ENCODE measurements around the gene MLLT1. TPM values are rescaled to one million over a fixed set of nuclear protein-coding genes. Genes with fewer than 3 reads are reported as not detected.

MLLT1 gene
- total and polyA plus RNA-seq, 2 donors (not counting 1 experiment from before 2014, with no cell fraction given): 19.4 to 40.2 TPM

- peaks cover 24% of the 10 kb centered on the region for H3K4me1 Mint-ChIP-seq
- 98% methylated on average over 9 of the region's 9 CpGs for WGBS (ENCODE audit: insufficient coverage)
- Histone ChIP-seq H3K36me3 (replicated peaks in 1 of 2; ENCODE audit: control extremely low read depth in 1 of 2, control insufficient read depth in 1 of 2, extremely low read depth in 1 of 2, insufficient read depth in 2 of 2, low read length in 1 of 2) (peaks cover 0 to 37% of the 10 kb centered on the region in 2 experiments), H3K4me3 (ENCODE audit: control extremely low read depth in 1 of 5, extremely low read depth in 1 of 5, insufficient read depth in 1 of 5, low read depth in 2 of 5, low read length in 4 of 5) (no peak overlapping the region), H3K4me1 (ENCODE audit: control insufficient read depth in 2 of 2, insufficient read depth in 2 of 2, low read length in 2 of 2) (peaks cover 10 to 16% of the 10 kb centered on the region in 2 donors), H3K27ac (ENCODE audit: low read length in 2 of 2) (no peak overlapping the region), H3K4me2 (replicated peaks; ENCODE audit: low read depth, low read length, poor library complexity, severe bottlenecking) (no peak overlapping the region), H3K79me2 (ENCODE audit: control insufficient read depth, insufficient read depth, low read length) (peaks cover 65% of the 10 kb centered on the region), H3K9me3 (ENCODE audit: control extremely low read depth in 1 of 3, control insufficient read depth in 2 of 3, insufficient read depth in 1 of 3, low read length in 2 of 3) (no peaks in the 10 kb centered on the region), H3K27me3 (replicated peaks in 1 of 4; ENCODE audit: control extremely low read depth in 1 of 4, control insufficient read depth in 3 of 4, insufficient read depth in 4 of 4, low read length in 3 of 4) (no peaks in the 10 kb centered on the region), H2AFZ (ENCODE audit: insufficient read depth, low read depth, low read length, poor library complexity, severe bottlenecking) (no peak overlapping the region), H4K20me1 (ENCODE audit: control insufficient read depth, insufficient read depth, low read length, poor library complexity, severe bottlenecking) (peaks cover 57% of the 10 kb centered on the region), H3K9ac (ENCODE audit: low read length) (no peak overlapping the region)
- no peak overlapping the region for H3K4me3 Mint-ChIP-seq
- DNase-seq (no peak), ATAC-seq (ENCODE audit: low read depth) (no peak)
- CTCF ChIA-PET: no interaction called here
- no peaks in the 10 kb centered on the region for H3K9me3 Mint-ChIP-seq (ENCODE audit: insufficient read depth)
- H3K27ac Mint-ChIP-seq: no peak overlapping the region
- no peaks in the 10 kb centered on the region for H3K27me3 Mint-ChIP-seq
- TF ChIP-seq CTCF (IDR thresholded peaks at IDR 0.05) (no peak), EZH2 (IDR thresholded peaks at IDR 0.05; ENCODE audit: borderline replicate concordance, insufficient read depth, low read depth, low read length, poor library complexity, severe bottlenecking) (no peak)
- intact Hi-C loops (cut with micrococcal nuclease): no loop called here
- POLR2A ChIA-PET: interaction anchor here (0.7 kb wide), 1 partner anchor 18 kb away, joined by 5 read pairs; no protein-coding TSS in a partner anchor
Measured at GRCh38 chr19:6260376-6260775, 19.4 kb downstream of the MLLT1 start.

- POLR2A ChIA-PET: no interaction called here
- no peak overlapping the region for H3K27ac ChIP-seq (ENCODE audit: low read length in 2 of 2)
- peaks cover 66% of the 10 kb centered on the region for H4K20me1 ChIP-seq (ENCODE audit: control insufficient read depth, insufficient read depth, low read length, poor library complexity, severe bottlenecking)
- peaks cover 70% of the 10 kb centered on the region for H3K79me2 ChIP-seq (ENCODE audit: control insufficient read depth, insufficient read depth, low read length)
- no peaks in the 10 kb centered on the region for H3K27me3 Mint-ChIP-seq
- H3K27me3 ChIP-seq (replicated peaks in 1 of 4; ENCODE audit: control extremely low read depth in 1 of 4, control insufficient read depth in 3 of 4, insufficient read depth in 4 of 4, low read length in 3 of 4): no peaks in the 10 kb centered on the region
- no peak for TF ChIP-seq EZH2 (IDR thresholded peaks at IDR 0.05; ENCODE audit: borderline replicate concordance, insufficient read depth, low read depth, low read length, poor library complexity, severe bottlenecking)
- no peak for TF ChIP-seq CTCF (IDR thresholded peaks at IDR 0.05)
- H3K9me3 Mint-ChIP-seq (ENCODE audit: insufficient read depth): no peaks in the 10 kb centered on the region
- H3K9me3 ChIP-seq (ENCODE audit: control extremely low read depth in 1 of 3, control insufficient read depth in 2 of 3, insufficient read depth in 1 of 3, low read length in 2 of 3): no peaks in the 10 kb centered on the region
- peaks cover 24% of the 10 kb centered on the region for H3K4me1 Mint-ChIP-seq
- H3K4me3 ChIP-seq (ENCODE audit: control extremely low read depth in 1 of 5, extremely low read depth in 1 of 5, insufficient read depth in 1 of 5, low read depth in 2 of 5, low read length in 4 of 5): no peak overlapping the region
- H3K9ac ChIP-seq (ENCODE audit: low read length): no peak overlapping the region
- CTCF ChIA-PET: interaction anchor here (0.6 kb wide), 1 partner anchor 81 kb away, joined by 3 read pairs; no protein-coding TSS in a partner anchor
- WGBS (ENCODE audit: insufficient coverage): 100% methylated on average over 7 of the region's 12 CpGs
- H3K4me2 ChIP-seq (replicated peaks; ENCODE audit: low read depth, low read length, poor library complexity, severe bottlenecking): no peak overlapping the region
- peaks cover 10 to 16% of the 10 kb centered on the region in 2 donors for H3K4me1 ChIP-seq (ENCODE audit: control insufficient read depth in 2 of 2, insufficient read depth in 2 of 2, low read length in 2 of 2)
- H3K4me3 Mint-ChIP-seq: no peak overlapping the region
- DNase-seq (no peak), ATAC-seq (ENCODE audit: low read depth) (no peak)
- intact Hi-C loops (cut with micrococcal nuclease): no loop called here
- peaks cover 3 to 38% of the 10 kb centered on the region in 2 experiments for H3K36me3 ChIP-seq (replicated peaks in 1 of 2; ENCODE audit: control extremely low read depth in 1 of 2, control insufficient read depth in 1 of 2, extremely low read depth in 1 of 2, insufficient read depth in 2 of 2, low read length in 1 of 2)
- no peak overlapping the region for H3K27ac Mint-ChIP-seq
- no peak overlapping the region for H2AFZ ChIP-seq (ENCODE audit: insufficient read depth, low read depth, low read length, poor library complexity, severe bottlenecking)
Measured at GRCh38 chr19:6259312-6259861, 20.4 kb downstream of the MLLT1 start.

All from B cell (primary cell).